ENCODE results near the gene SCARB1. TPM values are rescaled to one million over a fixed set of nuclear protein-coding genes. Genes with fewer than 3 reads are reported as not detected.

Gene SCARB1
- total RNA-seq, 1 donor from 2014 or later, result 81.1 TPM

DNA sequence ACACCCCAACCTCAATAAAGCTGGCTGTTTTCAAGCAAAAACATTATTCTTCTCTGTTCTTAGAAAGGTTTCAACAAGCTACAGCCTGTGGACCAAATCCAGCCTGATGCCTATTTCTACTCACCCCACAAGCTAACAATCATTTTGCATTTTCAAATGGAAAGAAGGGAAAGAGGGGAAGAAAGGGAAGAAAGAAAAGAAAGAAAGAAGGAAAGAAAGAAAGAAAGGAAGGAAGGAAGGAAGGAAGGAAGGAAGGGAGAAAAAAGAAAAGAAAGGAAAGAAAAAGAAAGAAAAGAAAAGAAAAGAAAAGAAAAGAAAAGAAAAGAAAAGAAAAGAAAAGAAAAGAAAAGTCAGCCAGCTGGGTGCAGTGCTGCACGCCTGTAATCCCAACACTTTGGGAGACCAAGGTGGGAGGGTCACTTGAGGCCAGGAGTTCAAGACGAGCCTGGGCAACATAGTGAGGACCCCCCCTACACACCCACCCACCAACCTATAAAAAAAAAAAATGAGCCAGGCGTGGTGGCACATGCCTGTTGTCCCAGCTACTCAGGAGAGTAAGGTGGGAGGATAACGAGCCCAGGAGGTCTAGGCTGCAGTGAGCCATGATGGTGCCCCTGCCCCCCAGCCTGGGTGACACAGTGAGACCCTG lies 26.3 kb downstream of the SCARB1 start:
- H3K36me3 ChIP-seq, result no peaks in the 10 kb centered on the region
- no peak overlapping the region for H3K4me3 ChIP-seq
- intact Hi-C loops (cut with DNase I), result no loop called here
- H3K9me3 ChIP-seq, result no peaks in the 10 kb centered on the region
- TF ChIP-seq, protein P1, sequence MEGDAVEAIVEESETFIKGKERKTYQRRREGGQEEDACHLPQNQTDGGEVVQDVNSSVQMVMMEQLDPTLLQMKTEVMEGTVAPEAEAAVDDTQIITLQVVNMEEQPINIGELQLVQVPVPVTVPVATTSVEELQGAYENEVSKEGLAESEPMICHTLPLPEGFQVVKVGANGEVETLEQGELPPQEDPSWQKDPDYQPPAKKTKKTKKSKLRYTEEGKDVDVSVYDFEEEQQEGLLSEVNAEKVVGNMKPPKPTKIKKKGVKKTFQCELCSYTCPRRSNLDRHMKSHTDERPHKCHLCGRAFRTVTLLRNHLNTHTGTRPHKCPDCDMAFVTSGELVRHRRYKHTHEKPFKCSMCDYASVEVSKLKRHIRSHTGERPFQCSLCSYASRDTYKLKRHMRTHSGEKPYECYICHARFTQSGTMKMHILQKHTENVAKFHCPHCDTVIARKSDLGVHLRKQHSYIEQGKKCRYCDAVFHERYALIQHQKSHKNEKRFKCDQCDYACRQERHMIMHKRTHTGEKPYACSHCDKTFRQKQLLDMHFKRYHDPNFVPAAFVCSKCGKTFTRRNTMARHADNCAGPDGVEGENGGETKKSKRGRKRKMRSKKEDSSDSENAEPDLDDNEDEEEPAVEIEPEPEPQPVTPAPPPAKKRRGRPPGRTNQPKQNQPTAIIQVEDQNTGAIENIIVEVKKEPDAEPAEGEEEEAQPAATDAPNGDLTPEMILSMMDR (IDR thresholded peaks at IDR 0.05), result no peak
- H3K4me1 ChIP-seq, result peaks cover 0 to 8% of the 10 kb centered on the region in 2 donors
- no peak overlapping the region for H3K27ac ChIP-seq
- no peaks in the 10 kb centered on the region for H3K27me3 ChIP-seq
- no peak for DNase-seq (ENCODE audit: low spot score in 2 of 2)

DNA sequence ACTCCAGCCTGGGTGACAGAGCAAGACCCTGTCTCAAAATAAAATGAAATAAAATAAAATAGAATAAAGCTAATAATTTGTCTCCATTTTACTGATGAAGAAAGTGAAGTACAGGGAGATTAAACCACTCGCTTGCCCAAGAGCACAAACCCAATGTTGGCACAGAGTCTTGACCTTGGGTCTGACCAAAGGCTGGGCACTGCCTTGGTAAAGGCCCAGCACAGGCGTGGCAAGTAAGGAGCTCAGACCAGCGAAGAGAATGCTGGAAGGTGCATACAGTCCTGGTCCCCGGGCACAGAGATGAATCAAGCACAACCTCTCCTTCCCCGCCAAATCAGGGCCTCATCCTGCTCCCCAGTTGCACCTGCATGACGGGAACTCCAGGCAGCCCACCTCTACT lies 26.9 kb downstream of the SCARB1 start:
- Histone ChIP-seq H3K27ac (no peak overlapping the region), H3K9me3 (no peaks in the 10 kb centered on the region), H3K36me3 (no peaks in the 10 kb centered on the region), H3K4me1 (peaks cover 0 to 8% of the 10 kb centered on the region in 2 donors), H3K27me3 (no peaks in the 10 kb centered on the region), H3K4me3 (no peak overlapping the region)
- no peak for DNase-seq (ENCODE audit: low spot score in 2 of 2)
- intact Hi-C loops (cut with DNase I), result no loop called here
- TF ChIP-seq, protein P1 (IDR thresholded peaks at IDR 0.05), result no peak

DNA sequence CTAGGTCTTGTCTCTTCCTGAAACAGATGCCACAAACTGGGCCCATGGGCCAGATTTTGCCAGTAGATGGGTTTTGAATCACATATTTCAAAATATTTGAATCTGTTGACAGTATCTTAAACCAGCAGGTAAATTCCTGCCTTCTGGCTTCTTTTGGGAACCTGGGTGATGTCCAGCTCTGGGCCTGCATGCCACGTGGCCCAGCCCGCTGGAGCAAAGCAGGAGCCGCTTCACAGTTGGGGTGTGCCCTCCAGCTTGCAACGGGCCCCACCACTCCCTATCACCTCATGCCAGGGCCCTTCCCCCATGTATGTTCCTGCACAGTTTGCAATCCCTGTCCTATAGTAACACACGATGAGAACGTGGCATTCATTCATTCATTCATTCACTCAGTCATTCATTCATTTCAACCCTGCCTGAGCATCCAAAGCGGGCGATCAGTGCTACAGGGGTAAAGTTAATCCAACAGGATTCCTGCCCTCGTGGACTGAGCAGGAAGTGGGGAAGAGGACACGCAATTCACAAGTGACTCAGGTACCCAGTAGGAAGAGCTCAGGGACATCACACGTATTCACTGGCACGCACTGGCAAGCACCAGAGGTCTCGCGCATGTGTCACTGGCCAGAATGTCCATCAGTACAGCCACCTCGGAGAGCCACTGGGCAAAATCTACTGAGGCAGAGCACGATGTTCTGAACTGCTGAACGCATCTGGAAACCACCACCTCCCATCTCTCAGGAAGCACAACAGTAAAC lies 27.8 kb downstream of the SCARB1 start:
- Histone ChIP-seq H3K27ac (no peak overlapping the region), H3K4me3 (no peak overlapping the region), H3K36me3 (no peaks in the 10 kb centered on the region), H3K4me1 (peaks cover 0 to 8% of the 10 kb centered on the region in 2 donors), H3K9me3 (no peaks in the 10 kb centered on the region), H3K27me3 (no peaks in the 10 kb centered on the region)
- TF ChIP-seq, protein P1 (IDR thresholded peaks at IDR 0.05), result no peak
- intact Hi-C loops (cut with DNase I), result no loop called here
- DNase-seq (ENCODE audit: low spot score in 2 of 2), result no peak

DNA sequence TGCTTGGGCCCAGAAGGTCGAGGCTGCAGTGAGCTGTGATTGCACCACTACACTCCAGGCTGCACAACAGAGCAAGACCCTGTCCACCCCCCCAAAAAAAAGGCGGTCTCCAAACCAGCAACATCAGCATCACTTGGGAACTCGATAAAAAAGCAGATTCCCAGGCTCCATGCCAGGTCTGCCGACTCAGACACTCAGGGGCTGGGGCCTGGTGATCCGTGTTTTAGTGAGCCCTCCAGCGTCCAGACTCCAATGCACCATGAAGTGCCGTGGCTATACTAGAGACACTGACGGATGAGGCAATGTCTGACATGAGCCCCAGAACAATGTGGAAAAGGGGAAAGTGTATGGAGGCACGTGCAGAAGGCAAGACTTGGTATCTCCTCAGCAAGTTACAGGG lies 28.8 kb downstream of the SCARB1 start:
- TF ChIP-seq, protein P1 (IDR thresholded peaks at IDR 0.05), result no peak
- Histone ChIP-seq H3K9me3 (no peaks in the 10 kb centered on the region), H3K4me1 (peaks cover 0 to 8% of the 10 kb centered on the region in 2 donors), H3K36me3 (no peaks in the 10 kb centered on the region), H3K4me3 (no peak overlapping the region), H3K27me3 (no peaks in the 10 kb centered on the region), H3K27ac (no peak overlapping the region)
- intact Hi-C loops (cut with DNase I), result no loop called here
- DNase-seq (ENCODE audit: low spot score in 2 of 2), result no peak

DNA sequence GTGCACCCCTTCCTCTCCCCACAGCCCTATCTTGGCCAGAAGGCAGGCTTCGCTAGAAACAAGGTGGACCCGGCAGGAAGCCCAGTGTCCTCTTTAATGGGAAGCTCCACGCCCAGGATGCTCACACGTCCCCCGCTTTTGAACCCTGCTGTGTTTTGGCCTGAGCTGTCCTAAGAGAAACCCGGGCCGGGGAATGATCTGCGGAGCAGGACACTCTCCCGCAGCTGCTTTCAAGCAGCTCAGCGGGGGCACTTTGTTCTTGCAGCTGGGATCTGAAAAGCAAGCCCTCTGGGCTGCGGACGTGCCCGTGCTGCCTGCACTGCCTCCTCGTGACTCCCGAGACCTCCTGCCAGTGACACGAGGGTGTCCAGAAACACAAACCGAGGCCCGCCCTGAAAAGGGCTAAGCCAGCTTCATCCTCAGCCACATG lies 30.0 kb downstream of the SCARB1 start:
- no peak overlapping the region for H3K27ac ChIP-seq
- intact Hi-C loops (cut with DNase I), result no loop called here

More for the DNA sequence above, 30.0 kb downstream of the SCARB1 start:
- TF ChIP-seq, protein P1 (IDR thresholded peaks at IDR 0.05), result no peak
- H3K4me3 ChIP-seq, result no peak overlapping the region
- no peaks in the 10 kb centered on the region for H3K27me3 ChIP-seq
- no peaks in the 10 kb centered on the region for H3K36me3 ChIP-seq
- H3K9me3 ChIP-seq, result no peaks in the 10 kb centered on the region
- peaks cover 0 to 8% of the 10 kb centered on the region in 2 donors for H3K4me1 ChIP-seq
- no peak for DNase-seq (ENCODE audit: low spot score in 2 of 2)
